ENCODE data around the gene RWDD3. TPM values are rescaled to one million over a fixed set of nuclear protein-coding genes. Genes with fewer than 3 reads are reported as not detected.
A peak's percentile ranks its signal among the peaks of the same experiment; 100 is the strongest.

The RWDD3 gene
- total RNA-seq, 4 donors from 2014 or later, result 13.1 to 20.6 (median 16.5) TPM

- TF ChIP-seq, protein P1, sequence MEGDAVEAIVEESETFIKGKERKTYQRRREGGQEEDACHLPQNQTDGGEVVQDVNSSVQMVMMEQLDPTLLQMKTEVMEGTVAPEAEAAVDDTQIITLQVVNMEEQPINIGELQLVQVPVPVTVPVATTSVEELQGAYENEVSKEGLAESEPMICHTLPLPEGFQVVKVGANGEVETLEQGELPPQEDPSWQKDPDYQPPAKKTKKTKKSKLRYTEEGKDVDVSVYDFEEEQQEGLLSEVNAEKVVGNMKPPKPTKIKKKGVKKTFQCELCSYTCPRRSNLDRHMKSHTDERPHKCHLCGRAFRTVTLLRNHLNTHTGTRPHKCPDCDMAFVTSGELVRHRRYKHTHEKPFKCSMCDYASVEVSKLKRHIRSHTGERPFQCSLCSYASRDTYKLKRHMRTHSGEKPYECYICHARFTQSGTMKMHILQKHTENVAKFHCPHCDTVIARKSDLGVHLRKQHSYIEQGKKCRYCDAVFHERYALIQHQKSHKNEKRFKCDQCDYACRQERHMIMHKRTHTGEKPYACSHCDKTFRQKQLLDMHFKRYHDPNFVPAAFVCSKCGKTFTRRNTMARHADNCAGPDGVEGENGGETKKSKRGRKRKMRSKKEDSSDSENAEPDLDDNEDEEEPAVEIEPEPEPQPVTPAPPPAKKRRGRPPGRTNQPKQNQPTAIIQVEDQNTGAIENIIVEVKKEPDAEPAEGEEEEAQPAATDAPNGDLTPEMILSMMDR (IDR thresholded peaks at IDR 0.05), result no peak
- no peak for TF ChIP-seq POLR2A (IDR thresholded peaks at IDR 0.05)
- DNase-seq, result no peak
- Histone ChIP-seq H3K27me3 (no peaks in the 10 kb centered on the region), H3K4me3 (replicated peaks in 1 of 3) (no peak overlapping the region), H3K4me1 (peaks cover 34 to 41% of the 10 kb centered on the region in 2 donors), H3K9me3 (no peaks in the 10 kb centered on the region), H3K36me3 (no peaks in the 10 kb centered on the region), H3K27ac (peak overlapping the region in 1 of 3 donors; percentile 67)
- intact Hi-C loops (cut with DNase I), result no loop called here
- 67 to 91% methylated on average over 5 of the region's 5 CpGs for WGBS, 2 donors
Measured at GRCh38 chr1:95229037-95229436, 5.0 kb upstream of the RWDD3 start.

GRCh38 chr1:95229706-95230105, 4.3 kb upstream of the RWDD3 start:
- Histone ChIP-seq H3K27me3 (no peaks in the 10 kb centered on the region), H3K4me1 (peaks cover 34 to 41% of the 10 kb centered on the region in 2 donors), H3K9me3 (no peaks in the 10 kb centered on the region), H3K4me3 (replicated peaks in 1 of 3) (no peak overlapping the region), H3K27ac (peak overlapping the region in 1 of 3 donors; percentile 67), H3K36me3 (no peaks in the 10 kb centered on the region)
- intact Hi-C loops (cut with DNase I), result loop anchor here (10.0 kb wide), 1 partner anchor 145 kb away; no protein-coding TSS in a partner anchor
- DNase-seq, result no peak
- no peak for TF ChIP-seq POLR2A (IDR thresholded peaks at IDR 0.05)
- TF ChIP-seq, protein P1 (IDR thresholded peaks at IDR 0.05), result no peak

- Histone ChIP-seq H3K27me3 (no peaks in the 10 kb centered on the region), H3K36me3 (no peaks in the 10 kb centered on the region), H3K4me3 (replicated peaks in 1 of 3) (no peak overlapping the region), H3K4me1 (peaks cover 34 to 41% of the 10 kb centered on the region in 2 donors), H3K9me3 (no peaks in the 10 kb centered on the region), H3K27ac (peak overlapping the region in 2 of 3 donors; percentile 47 to 67)
- WGBS, 2 donors, result 74 to 81% methylated on average over 2 of the region's 2 CpGs
- intact Hi-C loops (cut with DNase I), result loop anchor here (10.0 kb wide), 1 partner anchor 145 kb away; no protein-coding TSS in a partner anchor
- no peak for TF ChIP-seq POLR2A (IDR thresholded peaks at IDR 0.05)
- TF ChIP-seq, protein P1 (IDR thresholded peaks at IDR 0.05), result no peak
- DNase-seq, result no peak
Measured at GRCh38 chr1:95230256-95230655, 3.8 kb upstream of the RWDD3 start.

- Histone ChIP-seq H3K36me3 (no peaks in the 10 kb centered on the region), H3K4me1 (peaks cover 34 to 36% of the 10 kb centered on the region in 2 donors), H3K4me3 (replicated peaks in 1 of 3) (no peak overlapping the region), H3K27ac (peak overlapping the region in 2 of 3 donors; percentile 67 to 80), H3K27me3 (no peaks in the 10 kb centered on the region), H3K9me3 (no peaks in the 10 kb centered on the region)
- intact Hi-C loops (cut with DNase I), result loop anchor here (10.0 kb wide), 1 partner anchor 146 kb away; no protein-coding TSS in a partner anchor
- 56 to 80% methylated on average over 3 of the region's 3 CpGs for WGBS, 2 donors
- peak in 1 of 2 donors; percentile 47 for TF ChIP-seq POLR2A (IDR thresholded peaks at IDR 0.05)
- TF ChIP-seq, protein P1 (IDR thresholded peaks at IDR 0.05), result no peak
- peak; percentile 40 to 69 for DNase-seq
Measured at GRCh38 chr1:95230768-95231191, 3.2 kb upstream of the RWDD3 start.

DNA sequence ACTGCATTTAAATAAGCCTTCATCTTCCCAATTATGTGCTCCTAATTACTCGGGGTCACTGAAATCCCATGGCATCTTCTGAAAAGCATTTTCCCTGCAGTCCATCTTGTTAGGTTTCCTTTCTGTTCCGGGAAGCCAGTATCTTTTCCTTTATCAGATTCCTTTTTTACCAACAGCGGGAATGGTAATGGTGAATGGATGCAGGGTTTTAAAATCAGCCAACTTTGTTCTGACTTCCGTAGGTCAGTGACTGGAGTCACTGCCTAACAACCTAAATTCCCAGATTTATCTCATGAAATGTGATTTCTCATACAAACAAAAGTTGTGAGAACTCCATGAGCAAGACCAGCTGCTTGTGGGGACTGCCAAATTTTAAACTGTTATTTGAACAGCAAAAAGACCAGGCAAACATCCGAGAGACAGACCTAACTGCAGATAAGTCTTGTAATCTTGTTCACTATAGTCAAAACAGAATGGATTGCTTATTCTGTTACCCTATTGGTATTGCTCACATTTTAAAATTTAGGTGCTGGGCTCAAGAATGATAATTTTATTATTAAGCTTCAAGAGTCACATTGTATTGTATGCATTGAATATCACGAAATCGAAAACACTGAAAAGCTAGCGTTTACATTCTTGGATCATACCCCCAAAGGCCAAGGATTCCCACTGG, 1.2 kb upstream of the RWDD3 start:
- WGBS, 2 donors, result 62 to 69% methylated on average over 8 of the region's 8 CpGs
- Histone ChIP-seq H3K4me1 (peaks cover 22 to 24% of the 10 kb centered on the region in 2 donors), H3K27ac (peak overlapping the region in 2 of 3 donors; percentile 76 to 92), H3K4me3 (replicated peaks in 1 of 3) (peak overlapping the region in 2 of 3 donors; percentile 58 to 64), H3K27me3 (no peaks in the 10 kb centered on the region), H3K9me3 (no peaks in the 10 kb centered on the region), H3K36me3 (no peaks in the 10 kb centered on the region)
- DNase-seq, result no peak
- intact Hi-C loops (cut with DNase I), result loop anchor here (10.0 kb wide), 1 partner anchor 148 kb away; no protein-coding TSS in a partner anchor
- TF ChIP-seq, protein P1 (IDR thresholded peaks at IDR 0.05), result no peak
- no peak for TF ChIP-seq POLR2A (IDR thresholded peaks at IDR 0.05)
